ENCODE results near the gene ZYX.

DNA sequence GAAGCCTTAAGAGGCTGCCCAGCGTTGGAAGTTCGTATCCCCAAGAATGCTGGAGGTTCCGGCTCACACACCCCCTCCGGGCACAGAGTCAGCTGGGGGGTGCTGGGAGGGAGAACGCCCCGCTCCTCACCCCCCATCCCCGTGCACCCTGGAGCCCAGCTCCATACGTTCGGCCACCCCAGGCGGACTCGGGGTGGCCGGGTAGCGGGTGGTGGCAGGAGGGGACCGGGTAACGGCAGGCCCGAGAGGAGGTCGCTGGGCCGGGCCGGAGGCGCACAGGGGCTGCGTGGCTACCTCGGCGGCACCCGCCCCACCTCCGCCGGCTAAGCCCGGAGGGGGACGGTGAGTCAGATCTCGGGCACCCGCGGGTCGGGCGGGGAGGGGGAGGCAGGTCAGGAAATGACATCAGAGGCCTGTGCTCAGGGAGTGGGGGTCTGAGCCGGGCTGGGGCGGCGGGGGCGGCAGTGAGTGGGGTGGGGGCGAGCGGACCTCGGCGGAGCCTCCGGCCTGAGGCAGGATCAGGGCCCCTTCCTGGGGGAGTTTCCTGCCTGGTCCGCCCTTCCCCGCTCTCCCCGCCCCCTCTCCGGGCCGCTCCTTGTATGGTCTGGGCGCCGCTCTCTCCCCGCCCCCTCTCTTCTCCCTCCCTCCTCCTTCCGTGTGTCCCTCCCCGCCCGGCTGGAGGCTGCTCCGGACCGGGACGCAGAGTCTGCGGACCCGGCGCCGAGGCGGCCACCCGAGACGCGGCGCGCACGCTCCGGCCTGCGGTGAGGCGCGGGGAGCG is at the start of gene ZYX:
- TF ChIP-seq, protein P1, sequence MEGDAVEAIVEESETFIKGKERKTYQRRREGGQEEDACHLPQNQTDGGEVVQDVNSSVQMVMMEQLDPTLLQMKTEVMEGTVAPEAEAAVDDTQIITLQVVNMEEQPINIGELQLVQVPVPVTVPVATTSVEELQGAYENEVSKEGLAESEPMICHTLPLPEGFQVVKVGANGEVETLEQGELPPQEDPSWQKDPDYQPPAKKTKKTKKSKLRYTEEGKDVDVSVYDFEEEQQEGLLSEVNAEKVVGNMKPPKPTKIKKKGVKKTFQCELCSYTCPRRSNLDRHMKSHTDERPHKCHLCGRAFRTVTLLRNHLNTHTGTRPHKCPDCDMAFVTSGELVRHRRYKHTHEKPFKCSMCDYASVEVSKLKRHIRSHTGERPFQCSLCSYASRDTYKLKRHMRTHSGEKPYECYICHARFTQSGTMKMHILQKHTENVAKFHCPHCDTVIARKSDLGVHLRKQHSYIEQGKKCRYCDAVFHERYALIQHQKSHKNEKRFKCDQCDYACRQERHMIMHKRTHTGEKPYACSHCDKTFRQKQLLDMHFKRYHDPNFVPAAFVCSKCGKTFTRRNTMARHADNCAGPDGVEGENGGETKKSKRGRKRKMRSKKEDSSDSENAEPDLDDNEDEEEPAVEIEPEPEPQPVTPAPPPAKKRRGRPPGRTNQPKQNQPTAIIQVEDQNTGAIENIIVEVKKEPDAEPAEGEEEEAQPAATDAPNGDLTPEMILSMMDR (IDR thresholded peaks at IDR 0.05), result no peak
- no peak for TF ChIP-seq EZH2 (IDR thresholded peaks at IDR 0.05; ENCODE audit: borderline replicate concordance, insufficient read depth, low read depth, low read length, poor library complexity, severe bottlenecking)
